HUDEP-2 (cell line): ENCODE measurements around the gene MYOZ1.
"Not testable (repeated sequence)": the region's sequence is repeated elsewhere in the genome, so short reads cannot be mapped to it uniquely, and the experiment has no call there.

ENCODE experiments used
- DNase-seq, 76 experiments: peaks; one replicate each; lab custom pipeline; 2025; ENCODE audit not compliant: unreplicated experiment in 76 of 76; lab: John Stamatoyannopoulos, UW

MYOZ1 gene

DNA sequence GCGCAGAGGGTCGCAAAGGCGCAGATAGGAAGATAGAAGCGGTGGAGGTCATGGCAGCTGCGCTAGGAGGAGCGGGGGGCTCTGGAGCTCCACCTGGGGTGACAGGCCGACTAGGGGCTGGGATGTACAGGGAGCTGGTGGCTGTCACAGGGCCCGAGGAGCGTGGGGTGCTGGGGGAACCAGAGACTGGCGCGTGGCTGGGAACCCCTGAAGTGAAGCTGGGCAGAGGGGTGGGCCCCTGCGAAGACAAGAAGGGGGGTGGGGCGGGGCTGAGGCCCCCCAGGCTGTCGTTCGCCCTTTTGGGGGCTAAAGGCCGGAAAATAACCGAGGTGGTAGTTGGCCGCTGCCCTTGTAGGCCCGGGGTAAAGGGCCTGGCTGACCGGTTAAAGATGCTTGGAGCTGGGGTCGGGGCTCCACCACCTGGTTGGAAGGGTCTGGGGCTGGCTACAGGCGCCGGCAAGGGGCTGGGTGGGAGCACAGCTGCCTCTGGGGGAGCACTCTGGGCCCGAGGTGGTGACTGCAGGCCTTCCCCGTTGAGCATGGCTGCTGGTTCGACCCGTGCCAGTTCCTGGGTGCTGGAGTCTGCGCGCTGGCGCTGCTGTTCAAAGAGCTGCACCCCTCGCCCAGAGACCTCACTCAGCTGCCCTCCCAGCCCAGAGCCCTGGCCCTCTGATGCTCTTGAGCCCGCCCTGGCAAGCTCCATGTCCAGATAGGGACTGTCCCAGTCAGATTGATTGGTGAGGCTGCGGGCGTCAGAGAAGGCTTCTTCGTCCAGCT is 6.8 kb upstream of the MYOZ1 start:
- no peak for DNase-seq

DNA sequence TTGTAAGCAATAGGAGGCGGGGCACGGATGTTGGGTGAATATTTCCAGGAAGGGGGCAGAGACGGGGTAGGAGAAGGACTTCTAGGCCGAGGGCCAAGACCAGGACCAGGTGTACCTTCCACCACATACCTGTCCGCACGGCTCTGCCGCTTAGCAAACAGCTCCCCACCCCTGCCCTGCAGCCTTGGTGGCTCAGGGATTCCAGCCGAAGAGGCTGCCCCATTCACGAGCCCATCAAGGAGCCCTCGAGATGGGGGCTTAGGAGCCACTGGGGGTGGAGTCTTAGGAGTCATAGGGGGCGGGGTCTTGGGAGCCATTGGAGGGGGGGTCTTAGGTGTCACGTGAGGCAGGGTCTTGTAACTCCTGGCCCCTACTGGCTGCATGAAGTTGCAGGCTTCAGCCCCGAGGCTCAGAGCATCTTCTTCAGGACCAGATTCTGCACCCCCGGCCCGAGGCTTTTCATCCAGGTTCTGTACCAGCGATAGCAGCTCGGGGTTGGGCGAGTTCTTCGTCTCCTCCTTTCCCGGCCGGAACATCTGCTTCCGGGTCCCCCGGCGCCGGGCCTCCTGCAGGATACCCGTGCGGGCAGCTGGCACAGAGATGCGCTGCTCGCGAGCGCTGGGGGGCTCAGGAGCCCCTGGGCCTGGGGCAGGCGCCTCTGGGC is 6.1 kb upstream of the MYOZ1 start:
- DNase-seq: no peak

DNA sequence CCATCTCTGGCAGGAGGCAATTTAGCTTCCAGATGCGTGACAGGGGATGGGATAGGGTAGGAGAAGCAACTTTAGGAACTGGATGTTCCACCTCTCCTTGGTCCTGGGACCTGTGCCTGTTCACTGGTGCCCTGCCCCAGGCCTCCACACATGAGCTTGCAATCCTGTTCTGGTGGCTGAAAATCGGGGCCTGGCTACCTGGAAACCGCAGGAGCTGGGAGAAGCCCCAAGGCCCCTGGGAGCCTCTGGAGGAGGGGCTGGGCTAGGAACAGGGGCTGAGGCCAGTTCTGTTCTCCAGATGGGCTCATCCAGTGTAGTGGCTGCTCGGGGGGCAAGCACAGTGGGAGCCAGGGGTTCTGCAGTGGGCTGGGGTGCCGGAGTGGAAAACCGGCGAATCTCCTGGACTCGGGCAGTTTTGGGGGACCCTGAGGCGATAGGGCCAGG is 5.3 kb upstream of the MYOZ1 start:
- DNase-seq: no peak

DNA sequence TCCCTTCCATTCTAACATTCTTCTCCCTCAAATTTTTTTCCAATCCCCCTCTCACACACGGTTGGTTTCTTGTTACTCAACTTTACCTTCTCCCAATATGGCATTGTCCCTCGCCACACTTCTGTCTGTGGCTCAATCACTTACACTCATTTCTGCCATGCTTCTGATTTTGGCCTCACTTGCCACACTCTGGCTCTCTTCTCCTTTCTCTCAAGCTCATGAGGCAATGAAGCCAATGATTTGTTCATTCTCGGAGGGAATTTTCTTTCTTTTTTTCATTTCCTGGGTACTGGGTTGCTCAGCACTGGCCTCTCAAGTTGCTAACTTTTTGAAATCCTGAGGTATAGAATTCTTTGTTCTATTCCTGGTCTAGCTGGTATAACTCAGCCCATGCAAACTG is 4.0 kb upstream of the MYOZ1 start:
- DNase-seq: no peak

DNA sequence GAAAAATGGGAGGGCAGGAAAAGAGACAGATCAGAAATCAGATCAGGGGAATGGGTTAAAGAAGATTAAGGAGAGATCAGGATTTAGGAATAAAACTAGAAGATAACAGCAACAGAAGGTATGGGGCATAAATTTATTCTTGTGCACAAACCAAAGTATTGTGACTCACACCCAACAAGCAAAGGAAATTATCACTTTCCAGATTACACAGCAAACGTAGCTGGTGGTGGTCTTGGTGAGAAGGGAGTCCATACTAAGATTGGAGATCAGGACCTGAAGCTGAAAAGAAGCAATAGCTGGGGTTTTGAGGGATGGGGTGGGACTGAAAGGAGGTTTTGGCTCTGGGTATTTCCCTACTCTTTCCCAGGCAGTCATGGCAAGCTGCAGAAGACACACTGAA is 3.5 kb upstream of the MYOZ1 start:
- DNase-seq: no peak

DNA sequence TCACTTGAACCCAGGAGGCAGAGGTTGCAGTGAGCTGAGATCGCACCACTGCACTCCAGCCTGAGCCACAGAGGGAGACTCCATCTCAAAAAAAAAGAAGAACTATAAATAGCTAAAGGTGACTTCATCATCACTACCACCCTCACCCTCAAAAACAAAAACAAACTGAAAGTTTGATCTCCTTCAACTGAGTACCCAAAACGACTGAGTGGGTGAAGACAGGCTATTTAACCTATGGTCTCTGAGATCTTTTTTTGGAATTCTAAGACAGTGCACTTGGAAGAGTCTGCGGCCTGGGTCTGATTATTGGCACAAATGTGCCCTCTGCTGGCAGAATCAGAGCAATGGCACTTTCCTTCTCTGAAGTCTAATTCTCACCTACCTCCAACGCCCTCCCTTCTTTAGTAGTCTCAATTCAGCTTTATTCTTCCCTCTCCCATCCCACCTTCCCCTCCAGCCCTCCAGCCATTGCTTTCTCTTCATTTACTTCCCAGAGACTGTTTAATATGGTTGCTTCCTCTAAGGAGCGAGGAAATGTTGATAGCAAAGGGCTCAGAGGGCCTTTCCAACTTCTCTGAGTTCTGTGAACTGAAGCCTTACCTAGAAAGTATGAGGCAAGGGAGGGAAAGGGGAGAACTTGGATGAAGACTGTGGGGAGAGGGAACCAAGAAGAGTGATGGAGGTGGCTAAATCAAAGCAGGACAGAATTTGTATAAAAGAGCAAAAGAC is 2.9 kb upstream of the MYOZ1 start:
- peak in 44 of 76 experiments; percentile 6 to 61 (median 26) for DNase-seq

DNA sequence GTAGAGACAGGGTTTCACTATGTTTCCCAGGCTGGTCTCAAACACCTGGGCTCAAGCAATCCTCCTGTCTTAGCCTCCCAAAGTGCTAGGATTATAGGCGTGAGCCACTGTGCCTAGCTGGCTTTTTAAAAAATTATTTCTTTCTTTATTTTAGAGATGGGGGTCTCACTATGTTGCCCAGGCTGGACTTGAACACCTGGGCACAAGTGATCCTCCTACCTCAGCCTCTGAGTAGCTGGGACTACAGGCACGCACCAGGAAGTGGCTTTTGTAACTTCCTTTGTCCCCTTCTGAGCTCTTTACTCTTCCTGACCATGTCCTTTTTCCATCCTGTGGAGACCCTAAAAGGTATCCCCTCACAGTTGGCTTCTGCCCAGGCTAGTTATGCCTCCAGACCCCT is 2.1 kb upstream of the MYOZ1 start:
- no peak for DNase-seq

DNA sequence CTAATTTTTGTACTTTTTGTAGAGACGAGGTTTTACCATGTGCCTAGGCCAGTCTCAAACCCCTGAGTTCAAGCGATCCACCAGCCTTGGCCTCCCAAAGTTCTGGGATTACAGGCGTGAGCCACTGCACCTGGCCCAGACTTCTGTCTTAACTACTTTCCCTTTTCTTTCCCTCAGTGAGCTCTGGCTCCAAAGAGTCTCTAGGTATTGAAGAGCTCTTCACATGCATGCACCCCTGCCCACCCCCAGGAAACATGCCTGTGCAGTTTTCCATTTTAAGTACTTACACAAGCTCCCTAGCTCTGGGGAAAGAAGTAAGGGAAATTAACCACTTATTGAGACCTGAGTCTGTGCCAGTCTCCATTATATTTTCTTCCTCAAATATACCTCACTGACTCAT is 2.0 kb downstream of the MYOZ1 start:
- no peak for DNase-seq

DNA sequence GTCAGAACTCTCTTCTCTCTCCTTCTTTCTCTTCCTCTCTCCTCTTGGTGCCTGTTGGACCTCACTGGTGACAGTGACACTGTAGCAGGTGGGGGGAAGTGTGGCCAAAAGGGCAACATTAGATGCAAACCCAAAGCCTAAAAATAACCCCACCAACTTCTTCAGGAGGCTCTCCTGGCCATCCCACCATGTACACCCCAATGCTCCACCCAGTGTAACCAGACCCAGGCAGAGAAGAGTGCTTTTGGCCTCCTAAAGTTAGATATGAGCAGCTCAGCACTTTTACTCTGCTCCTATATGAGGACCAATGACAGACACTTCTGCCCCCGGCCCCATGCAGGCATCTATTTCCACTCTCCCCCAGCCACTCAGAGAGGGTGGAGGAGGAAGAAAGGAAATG is 5.5 kb downstream of the MYOZ1 start:
- DNase-seq: no peak

DNA sequence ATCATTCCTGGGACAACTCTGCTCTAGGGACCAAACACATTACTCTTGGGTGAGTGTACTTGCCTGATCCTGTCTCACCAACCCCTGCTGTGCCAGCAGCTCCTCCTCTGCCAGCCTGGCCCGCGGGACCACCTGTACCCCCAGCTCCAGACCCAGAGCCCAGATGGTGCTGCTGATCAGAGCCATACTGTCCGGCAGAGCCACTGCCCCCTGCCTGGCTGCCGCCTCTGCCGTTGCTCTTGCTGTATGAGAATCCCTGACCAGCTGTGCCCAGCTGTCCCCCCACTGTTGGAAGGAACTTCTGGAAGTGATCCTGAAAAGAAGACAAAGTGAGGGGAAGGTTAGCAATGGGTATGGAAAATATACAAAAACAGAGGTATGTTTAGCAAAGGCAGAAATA is 6.9 kb downstream of the MYOZ1 start:
- no peak for DNase-seq

DNA sequence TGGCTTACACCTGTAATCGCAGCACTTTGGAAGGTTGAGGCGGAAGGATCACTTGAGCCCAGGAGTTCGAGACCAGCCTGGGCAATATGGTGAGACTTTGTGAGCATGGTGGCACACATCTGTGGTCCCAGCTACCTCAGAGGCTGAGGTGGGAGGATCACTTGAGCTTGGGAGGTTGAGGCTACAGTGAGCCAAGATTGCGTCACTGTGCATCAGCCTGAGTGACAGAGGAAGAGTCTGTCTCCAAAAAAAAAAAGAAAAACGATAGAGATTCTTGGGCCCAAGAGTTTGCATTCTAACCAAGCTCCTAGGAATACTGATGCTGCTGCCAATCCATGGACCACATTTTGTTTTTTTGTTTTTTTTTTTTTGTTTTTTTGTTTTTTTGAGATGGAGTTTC is 12.1 kb downstream of the MYOZ1 start:
- DNase-seq: no peak

DNA sequence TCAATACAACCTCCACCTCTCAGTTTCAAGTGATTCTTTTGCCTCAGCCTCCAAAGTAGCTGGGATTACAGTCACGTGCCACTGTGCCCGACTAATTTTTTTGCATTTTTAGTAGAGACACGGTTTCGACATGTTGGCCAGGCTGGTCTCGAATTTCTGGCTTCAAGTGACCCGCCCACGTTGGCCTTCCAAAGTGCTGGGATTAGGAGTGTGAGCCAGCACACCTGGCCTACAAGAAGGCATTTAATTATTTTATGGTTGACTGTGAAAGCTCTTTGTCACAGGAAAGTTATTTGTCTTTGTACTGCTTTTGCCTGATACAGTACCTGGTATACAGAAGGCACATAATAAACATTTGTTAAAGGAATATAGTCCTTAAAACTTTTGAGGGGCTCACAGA is 12.9 kb downstream of the MYOZ1 start:
- no peak for DNase-seq

DNA sequence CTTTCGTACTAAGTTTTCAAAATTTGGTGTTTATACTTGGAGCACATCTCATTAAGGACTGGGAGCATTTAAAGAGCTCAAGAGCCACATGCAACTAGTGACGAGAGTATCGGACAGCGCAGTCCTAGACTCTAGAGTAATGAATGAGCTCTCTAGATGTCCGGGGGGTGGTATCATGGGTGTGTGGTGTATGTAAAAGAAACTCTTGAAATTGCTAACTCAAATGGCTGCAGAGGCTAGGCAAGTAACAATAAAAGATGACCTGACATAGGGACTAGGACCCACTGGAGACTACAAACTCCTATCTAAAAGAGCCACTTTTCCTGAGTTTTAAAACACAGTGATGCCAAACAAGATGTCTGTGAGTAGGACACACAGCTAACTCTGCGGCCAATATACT is 14.0 kb downstream of the MYOZ1 start:
- DNase-seq: no peak

DNA sequence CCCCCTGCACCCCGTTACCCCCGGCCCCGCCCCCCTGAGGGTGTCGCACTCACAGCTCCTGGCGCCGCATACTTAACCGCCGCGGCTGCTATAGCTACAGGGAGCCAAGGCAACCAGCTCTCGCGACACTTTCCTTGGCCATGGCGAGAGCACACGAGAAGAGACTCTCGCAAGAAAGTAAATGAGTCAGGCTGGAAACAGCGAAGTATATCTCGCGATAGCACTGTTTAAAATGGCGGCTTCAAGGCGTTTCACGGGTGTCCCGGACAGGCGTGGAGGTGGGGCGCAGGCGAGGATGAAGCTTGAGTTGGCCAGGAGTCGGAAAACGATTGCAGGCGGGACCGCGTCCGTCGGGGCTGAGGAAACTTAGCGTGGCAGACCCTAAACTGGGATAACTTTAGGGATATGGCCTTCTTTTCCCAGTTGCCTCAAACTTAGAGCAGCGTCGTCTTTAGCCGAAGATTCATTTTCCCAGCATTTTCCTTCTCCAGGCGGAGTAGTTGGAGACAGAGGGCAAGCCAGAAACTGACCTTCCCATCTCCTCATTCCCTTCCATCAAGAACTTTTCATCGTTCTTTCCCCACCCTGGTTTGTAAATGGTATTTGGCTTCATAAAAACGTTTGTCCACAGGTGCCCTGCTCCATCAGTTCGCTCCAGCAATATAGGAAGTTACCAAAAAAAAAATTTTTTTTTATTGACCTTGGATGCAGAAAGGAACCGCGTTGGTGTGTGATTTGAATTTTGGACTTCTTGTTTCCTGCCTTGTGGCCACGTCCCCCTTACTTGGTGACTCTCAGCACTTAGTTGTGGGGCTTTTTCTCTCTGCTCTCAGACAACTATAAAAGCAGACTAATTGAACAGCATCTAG is 15.2 kb downstream of the MYOZ1 start:
- DNase-seq: peak; percentile 27 to 93 (median 86)

DNA sequence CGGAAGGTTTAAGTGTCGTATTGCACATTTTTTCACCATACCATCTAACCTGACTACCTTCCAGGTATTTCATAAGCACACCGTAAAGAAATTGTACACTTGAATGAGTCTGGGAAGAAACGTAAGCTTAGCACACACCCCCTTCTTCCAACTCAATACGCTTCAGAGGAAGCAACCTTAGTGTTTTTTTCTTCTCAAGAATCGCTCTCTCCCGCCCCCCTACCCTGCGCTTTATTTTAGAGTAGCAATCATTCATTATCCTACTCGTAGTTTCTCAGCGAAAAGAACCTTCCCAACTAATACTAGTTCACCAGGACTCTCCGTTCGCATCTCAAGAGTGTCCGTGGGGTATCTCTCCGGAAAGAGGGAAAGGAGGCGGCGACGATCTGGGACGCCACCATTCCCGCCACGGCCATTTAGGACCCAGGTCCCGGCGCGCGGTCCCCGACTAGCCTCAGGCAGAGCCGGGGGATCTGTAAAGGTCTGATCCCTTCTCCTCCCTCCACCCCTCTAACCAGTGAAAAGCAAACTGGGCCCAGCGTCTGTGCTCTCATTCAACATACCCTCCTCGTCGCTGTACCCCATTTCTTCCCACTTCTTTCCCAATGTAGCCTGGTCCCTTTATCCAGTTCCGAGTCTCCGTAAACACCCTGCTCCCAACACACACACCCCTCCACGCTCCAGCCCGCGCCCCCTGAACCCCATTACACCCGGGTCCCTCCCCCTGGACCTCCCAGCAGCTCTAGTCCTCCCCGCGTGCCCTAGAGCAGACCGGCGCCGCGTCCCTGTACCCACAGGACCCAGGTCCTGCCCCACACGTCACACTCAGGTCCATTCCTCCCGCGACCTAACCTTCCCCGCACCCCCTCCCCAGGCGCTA is 16.0 kb downstream of the MYOZ1 start:
- DNase-seq: peak in 7 of 76 experiments; percentile 15 to 70 (median 26)

DNA sequence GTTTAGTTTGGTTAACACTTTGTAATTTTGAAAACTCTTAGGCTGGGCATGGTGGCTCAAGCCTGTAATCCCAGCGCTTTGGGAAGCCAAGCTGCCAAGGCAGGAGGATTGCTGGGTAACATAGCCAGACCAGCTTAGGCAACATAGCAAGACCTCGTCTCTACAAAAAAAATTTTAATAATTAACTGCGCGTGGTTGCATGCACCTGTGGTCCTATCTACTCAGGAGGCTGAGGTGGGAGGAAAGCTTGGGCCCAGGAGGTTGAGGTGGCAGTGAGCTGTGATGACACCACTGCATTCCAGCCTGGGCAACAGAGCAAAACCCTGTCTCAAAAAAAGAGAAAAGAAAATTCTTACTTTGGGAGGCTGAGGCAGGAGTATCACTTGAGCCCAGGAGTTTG is 18.2 kb downstream of the MYOZ1 start:
- no peak for DNase-seq

DNA sequence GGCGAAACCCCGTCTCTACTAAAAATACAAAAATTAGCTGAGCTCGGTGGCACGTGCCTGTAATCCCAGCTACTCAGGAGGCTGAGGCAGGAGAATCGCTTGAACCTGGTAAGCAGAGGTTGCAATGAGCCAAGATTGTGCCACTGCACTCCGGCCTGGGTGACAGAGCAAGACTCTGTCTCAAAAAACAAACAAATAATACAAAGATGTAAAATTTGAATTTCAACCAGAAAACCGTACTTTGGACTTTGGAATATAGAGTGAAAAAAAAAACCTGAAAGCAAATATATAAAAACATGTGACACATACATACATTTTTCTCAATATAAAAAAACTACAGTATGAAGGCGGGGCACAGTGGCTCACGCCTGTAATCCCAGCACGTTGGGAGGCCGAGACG is 20.3 kb downstream of the MYOZ1 start:
- not testable (repeated sequence) for DNase-seq

DNA sequence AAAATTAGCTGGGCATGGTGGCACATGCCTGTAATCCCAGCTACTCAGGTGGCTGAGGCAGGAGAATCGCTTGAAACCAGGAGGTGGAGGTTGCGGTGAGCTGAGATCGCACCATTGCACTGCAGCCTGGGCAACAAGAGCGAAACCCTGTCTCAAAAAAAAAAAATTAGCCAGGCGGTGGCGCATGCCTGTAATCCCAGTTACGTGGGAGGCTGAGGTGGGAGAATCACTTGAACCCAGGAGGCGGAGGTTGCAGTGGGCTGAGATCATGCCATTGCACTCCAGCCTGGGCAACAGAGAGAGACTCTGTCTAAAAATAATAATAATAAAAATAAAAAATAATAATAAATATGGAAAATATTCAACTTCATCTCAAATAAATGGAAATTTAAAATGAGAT is 24.1 kb downstream of the MYOZ1 start:
- DNase-seq: not testable (repeated sequence)

DNA sequence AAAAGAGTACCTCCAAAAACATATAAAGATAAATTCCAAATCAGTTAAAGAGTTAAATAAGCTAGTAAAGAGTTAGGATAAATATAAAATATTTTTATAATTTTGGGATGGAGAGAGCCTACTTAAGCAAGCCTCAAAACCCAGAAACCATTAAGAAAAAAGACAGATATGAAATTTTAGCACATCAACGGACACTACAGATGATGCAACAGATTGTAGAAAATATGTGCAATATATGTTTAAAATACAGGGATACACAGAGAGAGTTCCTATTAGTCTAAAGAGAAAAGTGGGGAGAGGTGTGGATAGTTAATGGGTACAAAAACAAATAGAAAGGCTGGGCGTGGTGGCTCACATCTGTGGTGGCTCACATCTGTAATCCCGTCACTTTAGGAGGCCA is 26.6 kb downstream of the MYOZ1 start:
- DNase-seq: no peak

DNA sequence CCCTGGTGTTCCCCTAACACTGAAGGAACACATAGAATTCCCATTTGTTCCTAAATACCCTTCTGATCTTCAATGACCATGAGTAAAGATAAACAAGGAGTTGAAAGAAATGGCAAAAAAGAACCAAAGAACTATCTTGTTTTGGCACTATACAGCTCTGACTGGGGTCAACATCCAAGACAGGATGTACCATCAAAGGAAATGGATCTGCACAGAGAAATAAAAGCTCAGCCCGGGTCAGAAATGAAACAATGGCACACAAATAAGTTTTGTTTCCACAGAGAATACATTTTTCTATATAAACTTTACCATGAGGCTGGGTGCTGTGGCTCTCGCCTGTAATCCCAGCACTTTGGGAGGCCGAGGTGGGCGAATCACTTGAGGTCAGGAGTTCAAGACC is 32.2 kb downstream of the MYOZ1 start:
- no peak for DNase-seq
